MV-4-11 (cell line): ENCODE results near the gene FOXJ3.

ENCODE experiments used
- DNase-seq: peaks from one replicate; lab custom pipeline; 2025; lab: John Stamatoyannopoulos, UW

Gene FOXJ3

DNA sequence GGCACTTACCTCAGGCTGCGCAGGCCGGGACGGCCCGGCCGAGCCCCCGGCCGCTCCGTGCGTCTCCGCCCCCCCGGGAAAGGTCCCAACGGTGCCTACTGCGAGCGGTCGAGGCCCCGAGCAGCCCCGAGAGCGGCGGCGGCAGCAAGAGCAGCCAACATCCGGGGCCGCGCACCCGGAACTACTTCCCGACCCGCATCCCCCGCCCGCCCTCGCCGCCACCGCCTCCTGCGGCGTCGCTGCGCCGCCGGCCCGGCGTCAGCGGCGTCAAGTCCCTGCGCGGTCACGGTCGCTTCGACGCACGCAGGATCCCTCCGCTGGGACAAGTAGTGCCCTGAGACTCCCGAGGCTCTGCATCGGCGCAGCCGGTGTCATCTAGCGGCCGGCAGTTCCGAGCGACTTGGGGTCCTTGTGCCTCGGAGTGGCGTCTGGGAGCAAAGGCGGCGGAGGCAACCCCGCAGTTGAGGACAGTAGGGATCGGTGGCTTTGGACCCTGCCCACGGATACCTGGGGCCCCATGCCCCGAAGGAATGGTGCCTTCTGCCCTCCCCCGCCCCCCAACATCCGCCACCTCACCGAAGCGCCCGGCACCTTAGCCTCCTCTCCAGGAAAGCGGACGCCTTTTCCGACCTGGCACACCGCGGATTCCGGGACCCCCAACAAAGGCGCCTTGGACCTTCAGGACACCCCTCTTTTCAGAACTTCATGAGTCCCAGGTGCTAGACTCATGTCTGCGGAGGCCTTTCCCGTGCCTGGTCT is at the start of gene FOXJ3:
Gene FOXJ3 (minus strand): TSS at position 186 of the 759 bp plus-strand sequence. CDS start 24,142 bp downstream, outside the sequence.
- peak; percentile 87 for DNase-seq

- no peak for DNase-seq
These were observed 46.2 kb upstream of the FOXJ3 start for GRCh38 chr1:42381280-42381673.

- DNase-seq: peak; percentile 24
These were observed 45.7 kb upstream of the FOXJ3 start, which contains the start of gene RIMKLA for GRCh38 chr1:42380586-42381279. Gene RIMKLA (plus strand): TSS chr1:42380792. CDS start chr1:42380935, 143 bp downstream.

GRCh38 chr1:42379794-42380585 is 45.0 kb upstream of the FOXJ3 start:
- peak; percentile 16 for DNase-seq

GRCh38 chr1:42372796-42373195 is 37.8 kb upstream of the FOXJ3 start:
- no peak for DNase-seq

DNA sequence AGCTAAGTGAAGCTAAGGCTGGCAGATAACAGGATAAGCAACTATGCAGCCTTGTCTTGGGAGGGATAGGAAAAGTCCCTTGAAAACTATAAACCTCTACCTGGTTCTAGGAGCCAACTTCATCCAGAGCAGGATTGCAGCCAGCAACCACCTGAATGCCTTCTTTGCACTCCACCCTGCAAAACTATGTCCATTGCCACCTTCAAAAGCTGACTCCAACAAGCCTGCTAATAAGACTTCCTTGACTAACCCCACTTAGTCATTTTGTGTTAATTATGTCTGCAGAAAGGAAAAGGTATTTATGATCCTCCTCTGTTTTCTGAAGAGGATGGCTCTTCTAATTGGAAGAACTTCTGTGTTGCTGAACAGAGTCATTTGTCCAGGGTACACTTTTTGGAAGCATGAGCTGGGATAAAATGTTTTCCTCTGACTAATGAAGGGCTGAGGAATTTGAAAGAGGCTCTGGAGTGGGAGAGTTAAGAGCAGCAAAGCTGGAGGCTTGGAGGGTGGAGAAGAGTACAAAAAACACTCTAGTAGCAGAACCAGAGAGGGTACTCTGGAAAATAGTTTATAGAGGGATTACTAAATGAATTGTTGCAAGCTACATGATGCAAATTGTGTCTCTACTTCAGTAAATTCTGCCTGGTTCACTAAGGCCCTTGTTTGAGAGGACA is 36.0 kb upstream of the FOXJ3 start:
- DNase-seq: no peak

DNA sequence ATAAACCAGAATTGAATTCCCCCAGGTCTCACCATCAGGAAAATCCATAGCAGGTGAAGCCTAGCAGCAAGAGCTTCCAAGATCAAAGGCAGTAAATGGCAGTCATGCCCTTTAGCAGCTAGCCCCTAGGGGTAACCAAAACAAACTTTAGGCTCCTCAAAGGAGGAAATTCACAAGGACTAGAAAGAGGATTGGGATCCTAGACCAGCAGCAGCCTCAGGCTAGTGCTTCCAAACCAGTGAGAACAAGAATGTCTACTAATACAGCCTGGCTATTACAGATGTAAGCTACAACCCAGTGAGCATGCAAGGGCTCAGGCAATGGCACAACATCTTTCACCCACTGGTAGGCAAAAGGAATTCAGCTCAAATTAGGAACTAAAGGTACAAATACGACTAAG is 34.4 kb upstream of the FOXJ3 start:
- DNase-seq: no peak

GRCh38 chr1:42368096-42368795 is 33.2 kb upstream of the FOXJ3 start:
- no peak for DNase-seq

DNA sequence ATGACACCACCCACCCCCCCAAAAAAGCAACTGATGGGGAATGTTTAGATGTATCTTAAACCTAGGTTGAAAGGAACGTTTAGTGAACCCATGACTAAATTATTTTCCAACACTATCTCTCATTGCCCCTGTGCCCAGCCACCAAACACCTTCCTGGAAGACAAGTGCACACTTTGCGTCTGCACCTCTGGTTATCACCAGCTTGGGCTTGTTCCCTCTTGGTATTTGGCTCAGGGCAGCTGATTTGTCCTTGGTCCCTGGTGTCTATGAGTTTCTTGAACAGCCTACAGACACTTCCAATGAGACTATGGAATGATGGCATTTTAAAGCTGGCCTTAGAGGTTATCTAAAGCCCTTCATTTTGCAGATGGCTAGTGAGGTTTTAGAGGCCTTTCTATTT is 30.1 kb upstream of the FOXJ3 start:
- no peak for DNase-seq

GRCh38 chr1:42364542-42364941 is 29.5 kb upstream of the FOXJ3 start:
- no peak for DNase-seq

DNA sequence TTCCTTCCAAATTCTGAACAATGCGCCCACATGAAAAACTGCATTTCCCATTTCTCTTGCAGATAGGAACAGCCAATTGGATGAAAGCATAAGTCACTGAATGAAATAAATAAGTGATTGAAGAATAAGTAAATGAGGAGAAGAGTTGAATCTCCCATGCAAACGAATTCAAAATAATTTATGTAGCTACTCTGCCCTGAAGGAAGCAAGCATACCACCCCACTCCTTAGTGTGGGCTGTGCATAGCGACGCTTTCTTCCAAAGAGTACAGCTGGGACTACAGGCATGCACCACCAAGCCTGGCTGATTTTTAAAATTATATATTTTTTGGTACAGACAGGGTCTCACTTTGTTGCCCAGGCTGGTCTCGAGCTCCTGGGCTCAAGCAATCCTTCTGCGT is 29.1 kb upstream of the FOXJ3 start:
- DNase-seq: no peak

- no peak for DNase-seq
These were observed 24.4 kb upstream of the FOXJ3 start for GRCh38 chr1:42359466-42359865.

- DNase-seq: no peak
These were observed 23.8 kb upstream of the FOXJ3 start for GRCh38 chr1:42358791-42359190.

GRCh38 chr1:42350086-42350485 is 15.1 kb upstream of the FOXJ3 start:
- DNase-seq: no peak

DNA sequence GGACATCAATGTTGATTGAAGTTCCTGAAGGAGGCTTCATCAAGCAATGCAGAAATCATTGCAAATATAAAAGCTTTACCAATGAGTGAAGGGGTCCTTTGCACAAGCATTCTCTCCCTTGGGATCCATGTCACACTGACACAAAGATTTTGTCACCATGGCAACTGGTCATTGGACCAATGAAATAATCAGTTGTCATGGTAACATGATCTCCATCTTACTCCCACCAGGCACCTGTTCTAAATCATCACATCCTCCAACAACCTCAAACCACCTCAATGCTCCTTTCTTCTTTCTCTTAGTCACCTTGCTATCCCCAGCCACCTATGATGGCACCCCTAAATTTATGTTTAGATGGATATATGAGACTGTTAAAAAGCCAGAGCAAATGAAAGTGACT is 13.5 kb upstream of the FOXJ3 start:
- DNase-seq: no peak

GRCh38 chr1:42343049-42343448 is 8.0 kb upstream of the FOXJ3 start:
- no peak for DNase-seq

DNA sequence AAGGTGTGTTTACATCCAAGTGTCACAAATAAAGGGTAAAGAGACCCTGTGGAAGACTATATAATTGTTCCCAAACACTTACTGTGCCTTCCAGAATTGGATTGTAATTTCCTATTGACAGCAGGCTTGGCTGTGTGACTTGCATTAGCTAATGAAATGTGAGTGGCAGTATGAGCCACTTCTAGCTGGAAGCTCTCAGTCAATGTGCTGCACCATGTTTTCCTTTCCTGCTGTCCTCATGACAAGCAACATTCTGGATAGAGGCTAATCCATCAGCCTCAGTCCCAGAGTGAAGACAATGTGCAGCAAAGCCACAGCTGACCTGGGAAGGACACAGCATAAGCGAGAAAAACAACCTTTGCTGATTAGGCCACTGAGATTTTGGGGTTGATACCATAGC is 5.9 kb upstream of the FOXJ3 start:
- DNase-seq: no peak

GRCh38 chr1:42340093-42340492 is 5.1 kb upstream of the FOXJ3 start:
- DNase-seq: no peak

DNA sequence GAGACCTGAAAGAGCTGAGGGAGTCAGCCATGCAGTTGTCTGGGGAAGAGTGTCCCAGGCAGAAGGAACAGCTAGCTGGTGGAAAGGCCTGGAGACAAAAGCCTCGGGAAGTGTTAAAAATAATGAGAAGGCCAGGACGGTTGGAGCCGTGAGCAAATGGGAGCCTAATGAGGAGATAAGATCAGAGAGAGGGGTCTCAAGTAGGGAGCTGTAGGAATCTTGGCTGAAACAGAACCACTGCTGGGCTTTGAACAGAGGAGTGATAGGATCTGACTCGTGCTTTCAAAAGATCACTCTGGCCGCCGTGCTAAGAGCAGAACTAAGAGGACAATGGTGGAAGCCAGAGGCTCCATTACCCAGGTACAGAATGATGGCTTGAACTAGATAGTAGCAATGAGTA is 1.9 kb upstream of the FOXJ3 start:
- DNase-seq: no peak

- no peak for DNase-seq
These were observed 929 bp upstream of the FOXJ3 start for GRCh38 chr1:42335809-42336518.
